ENCODE data around the gene ADAM12. TPM values are rescaled to one million over a fixed set of nuclear protein-coding genes. Genes with fewer than 3 reads are reported as not detected.

ADAM12 gene
- total RNA-seq, 2 donors from 2014 or later = 0.71 to 1.2 TPM

GRCh38 chr10:126081841-126082466 lies 306.3 kb downstream of the ADAM12 start:
- H3K9me3 ChIP-seq = no peaks in the 10 kb centered on the region
- no peak for DNase-seq (ENCODE audit: low spot score)
- H3K27me3 ChIP-seq = no peaks in the 10 kb centered on the region
- no peaks in the 10 kb centered on the region for H3K36me3 ChIP-seq
- TF ChIP-seq CTCF (IDR thresholded peaks at IDR 0.05) = no peak
- no peak overlapping the region for H3K27ac ChIP-seq
- no peak overlapping the region for H3K4me3 ChIP-seq
- H3K4me1 ChIP-seq = no peaks in the 10 kb centered on the region

GRCh38 chr10:126080879-126081411 lies 307.3 kb downstream of the ADAM12 start:
- Histone ChIP-seq H3K4me3 (no peak overlapping the region), H3K27me3 (no peaks in the 10 kb centered on the region), H3K9me3 (no peaks in the 10 kb centered on the region), H3K27ac (no peak overlapping the region), H3K36me3 (no peaks in the 10 kb centered on the region), H3K4me1 (no peaks in the 10 kb centered on the region)
- no peak for TF ChIP-seq CTCF (IDR thresholded peaks at IDR 0.05)
- DNase-seq (ENCODE audit: low spot score) = no peak

- Histone ChIP-seq H3K9me3 (no peaks in the 10 kb centered on the region), H3K27me3 (no peaks in the 10 kb centered on the region), H3K27ac (no peak overlapping the region), H3K36me3 (no peaks in the 10 kb centered on the region), H3K4me1 (no peaks in the 10 kb centered on the region), H3K4me3 (no peak overlapping the region)
- no peak for TF ChIP-seq CTCF (IDR thresholded peaks at IDR 0.05)
- DNase-seq (ENCODE audit: low spot score) = no peak
Measured at GRCh38 chr10:126080291-126080825, 307.9 kb downstream of the ADAM12 start.

- Histone ChIP-seq H3K4me3 (no peak overlapping the region), H3K4me1 (no peaks in the 10 kb centered on the region), H3K27me3 (no peaks in the 10 kb centered on the region), H3K9me3 (no peaks in the 10 kb centered on the region), H3K36me3 (no peaks in the 10 kb centered on the region), H3K27ac (no peak overlapping the region)
- no peak for DNase-seq (ENCODE audit: low spot score)
- TF ChIP-seq CTCF (IDR thresholded peaks at IDR 0.05) = no peak
Measured at GRCh38 chr10:126075009-126075408, 313.3 kb downstream of the ADAM12 start.

- Histone ChIP-seq H3K27ac (no peak overlapping the region), H3K9me3 (no peaks in the 10 kb centered on the region), H3K4me3 (no peak overlapping the region), H3K4me1 (no peaks in the 10 kb centered on the region), H3K27me3 (no peaks in the 10 kb centered on the region), H3K36me3 (no peaks in the 10 kb centered on the region)
- no peak for DNase-seq (ENCODE audit: low spot score)
- no peak for TF ChIP-seq CTCF (IDR thresholded peaks at IDR 0.05)
Measured at GRCh38 chr10:126074291-126074690, 314.0 kb downstream of the ADAM12 start.
